Measurements from ENCODE around the gene CAP2.

The CAP2 gene

DNA sequence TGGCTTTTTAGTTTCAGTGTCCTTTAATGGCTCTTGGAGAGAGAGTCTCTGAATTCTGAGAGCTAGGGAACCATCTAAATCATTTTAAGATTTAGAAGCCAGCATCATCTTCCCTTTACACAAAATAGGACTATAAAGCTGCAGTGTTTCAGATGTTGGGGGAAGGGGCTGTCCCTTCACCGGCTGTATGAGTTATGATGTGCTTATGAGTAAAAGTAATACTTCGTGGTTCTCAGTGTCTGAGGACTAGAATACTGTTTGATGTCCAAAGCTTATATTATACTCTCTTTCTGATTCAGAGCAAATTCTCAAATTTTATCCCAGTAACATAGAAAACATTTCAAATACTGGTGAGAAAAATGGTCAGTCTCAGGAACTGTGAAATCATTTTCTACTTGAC lies 143.2 kb downstream of the CAP2 start:
- TF ChIP-seq, protein P1, sequence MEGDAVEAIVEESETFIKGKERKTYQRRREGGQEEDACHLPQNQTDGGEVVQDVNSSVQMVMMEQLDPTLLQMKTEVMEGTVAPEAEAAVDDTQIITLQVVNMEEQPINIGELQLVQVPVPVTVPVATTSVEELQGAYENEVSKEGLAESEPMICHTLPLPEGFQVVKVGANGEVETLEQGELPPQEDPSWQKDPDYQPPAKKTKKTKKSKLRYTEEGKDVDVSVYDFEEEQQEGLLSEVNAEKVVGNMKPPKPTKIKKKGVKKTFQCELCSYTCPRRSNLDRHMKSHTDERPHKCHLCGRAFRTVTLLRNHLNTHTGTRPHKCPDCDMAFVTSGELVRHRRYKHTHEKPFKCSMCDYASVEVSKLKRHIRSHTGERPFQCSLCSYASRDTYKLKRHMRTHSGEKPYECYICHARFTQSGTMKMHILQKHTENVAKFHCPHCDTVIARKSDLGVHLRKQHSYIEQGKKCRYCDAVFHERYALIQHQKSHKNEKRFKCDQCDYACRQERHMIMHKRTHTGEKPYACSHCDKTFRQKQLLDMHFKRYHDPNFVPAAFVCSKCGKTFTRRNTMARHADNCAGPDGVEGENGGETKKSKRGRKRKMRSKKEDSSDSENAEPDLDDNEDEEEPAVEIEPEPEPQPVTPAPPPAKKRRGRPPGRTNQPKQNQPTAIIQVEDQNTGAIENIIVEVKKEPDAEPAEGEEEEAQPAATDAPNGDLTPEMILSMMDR (IDR thresholded peaks at IDR 0.05) = no peak

DNA sequence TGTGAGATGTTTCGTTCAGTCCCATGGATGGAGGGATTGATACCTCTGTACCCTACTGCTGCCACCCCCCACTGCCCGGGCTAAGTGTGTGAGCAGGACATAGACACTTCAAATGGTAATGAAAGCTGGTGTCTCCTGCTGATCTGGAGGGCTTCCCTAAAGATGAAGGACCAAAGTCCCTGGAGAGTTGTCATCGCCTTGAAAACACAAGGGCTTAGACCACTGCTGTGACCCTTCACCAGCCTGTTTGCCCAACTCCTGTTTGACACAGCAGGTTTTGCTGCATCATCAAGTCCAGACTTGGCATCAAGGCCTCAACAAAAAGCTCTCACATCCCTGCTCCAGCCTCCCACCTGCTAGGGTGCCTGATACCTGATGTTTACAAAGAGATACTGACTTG lies 148.8 kb downstream of the CAP2 start:
- TF ChIP-seq, protein P1 (IDR thresholded peaks at IDR 0.05) = no peak

DNA sequence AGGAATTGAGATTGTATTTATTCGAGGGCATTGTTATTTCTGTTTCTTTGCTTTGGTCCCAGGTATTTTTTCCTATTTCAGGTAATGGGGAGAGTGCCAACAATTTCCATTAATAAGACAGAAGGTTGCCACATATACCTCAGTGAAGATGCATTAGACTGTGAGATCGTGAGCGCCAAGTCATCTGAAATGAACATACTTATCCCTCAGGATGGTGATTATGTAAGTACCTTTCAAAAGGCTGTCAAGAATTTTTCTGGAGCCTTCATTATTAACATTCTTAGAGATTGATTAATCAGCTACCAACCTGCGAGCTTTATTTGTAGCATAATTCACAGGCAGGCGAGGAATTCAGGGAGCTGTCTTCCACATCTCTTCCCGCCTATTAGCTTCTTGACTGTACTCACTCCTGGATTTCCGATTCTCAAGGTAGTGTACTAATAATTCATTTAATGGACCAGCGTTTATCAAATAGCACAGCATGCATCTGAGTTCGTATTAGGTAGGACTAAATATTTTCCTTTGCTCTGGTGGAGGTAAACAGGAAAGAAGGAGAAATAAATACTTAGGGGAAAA lies 158.1 kb downstream of the CAP2 start:
- TF ChIP-seq, protein P1 (IDR thresholded peaks at IDR 0.05) = no peak

DNA sequence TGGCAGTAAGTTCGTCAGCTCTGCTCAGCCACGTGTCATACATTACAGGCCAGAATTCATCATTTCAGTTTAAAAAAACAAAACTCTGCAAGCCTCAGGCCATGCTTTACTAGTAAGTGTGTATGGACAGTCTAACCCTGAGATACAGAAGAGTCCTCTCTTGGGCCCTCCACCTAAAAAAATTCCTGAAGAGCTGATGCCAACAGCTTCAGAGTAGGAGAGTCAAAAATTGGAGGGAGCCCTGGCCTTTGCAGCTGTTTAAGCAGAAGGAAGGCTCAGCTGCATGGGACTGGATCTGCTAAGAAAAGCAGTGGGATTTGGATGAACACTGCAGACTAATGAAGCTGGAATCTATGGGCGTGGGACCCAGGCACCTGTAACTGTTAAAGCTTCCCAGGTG lies 159.5 kb downstream of the CAP2 start:
- TF ChIP-seq, protein P1 (IDR thresholded peaks at IDR 0.05) = no peak

DNA sequence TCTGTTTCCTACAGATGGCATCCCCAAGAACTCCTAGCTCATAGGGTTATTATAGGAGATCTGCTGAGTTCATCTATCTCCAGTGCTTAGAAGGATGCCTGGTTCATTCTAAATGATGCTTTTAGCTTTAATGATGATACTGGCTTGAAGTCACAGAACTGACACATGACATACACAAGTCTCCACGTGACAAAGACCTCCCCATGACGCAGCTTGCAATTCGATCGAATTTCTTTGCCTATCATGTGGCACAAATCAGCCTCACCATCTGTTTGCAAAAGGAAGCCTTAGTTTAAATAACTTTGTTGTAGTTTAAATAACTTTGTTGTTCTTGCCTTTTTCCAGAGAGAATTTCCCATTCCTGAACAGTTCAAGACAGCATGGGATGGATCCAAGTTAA lies 162.6 kb downstream of the CAP2 start:
- TF ChIP-seq, protein P1 (IDR thresholded peaks at IDR 0.05) = no peak

DNA sequence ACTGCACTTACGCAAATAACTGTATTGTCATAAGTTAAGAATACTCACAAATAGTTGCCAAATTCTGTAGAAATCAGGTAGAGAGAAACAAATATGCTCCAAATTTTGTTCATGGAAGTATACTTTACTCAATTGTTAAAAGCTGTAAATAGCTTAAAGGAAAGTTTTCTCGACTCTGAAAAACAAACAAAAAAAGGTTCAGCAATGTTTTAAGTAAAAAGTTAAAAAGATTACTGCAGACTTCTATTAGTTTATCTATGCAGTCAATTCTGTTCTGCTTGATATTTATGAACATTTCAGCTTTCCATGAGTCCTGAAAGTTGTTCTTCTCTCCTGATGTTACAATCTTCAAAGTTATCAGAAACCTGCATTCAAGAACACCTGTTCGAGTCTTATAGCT lies 169.2 kb downstream of the CAP2 start:
- TF ChIP-seq, protein P1 (IDR thresholded peaks at IDR 0.05) = no peak

DNA sequence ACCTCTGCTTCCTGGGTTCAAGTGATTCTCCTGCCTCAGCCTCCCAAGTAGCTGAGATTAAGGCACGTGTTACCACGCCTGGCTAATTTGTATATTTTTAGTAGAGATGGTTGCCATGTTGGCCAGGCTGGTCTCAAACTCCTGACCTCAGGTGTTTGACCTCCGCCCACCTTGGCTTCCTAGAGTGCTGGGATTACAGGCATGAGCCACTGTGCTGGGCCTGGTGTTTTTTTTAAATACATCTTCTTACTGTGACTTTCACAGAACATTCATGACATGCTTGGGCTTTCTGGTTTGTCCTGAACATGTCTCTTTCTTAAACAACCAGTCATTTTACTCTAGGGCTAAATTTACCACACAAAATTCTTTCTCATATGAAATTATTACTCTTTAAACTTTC lies 172.0 kb downstream of the CAP2 start:
- TF ChIP-seq, protein P1 (IDR thresholded peaks at IDR 0.05) = no peak

Data from LNCAP (cell line).